SK-N-SH treated with all-trans-retinoic acid at 6 μM for 48 hours (cell line): ENCODE measurements around the gene C10orf120.

Experiments used
- PATZ1 ChIP-seq: fragments of 250-450 bp; sonication (Bioruptor Pico); IDR thresholded peaks from 2 replicates; pipeline ENCODE4 v1.8.0; 2020; ENCODE audit warnings: mild to moderate bottlenecking, moderate library complexity, borderline replicate concordance
- TOX ChIP-seq: fragments of 250-450 bp; sonication (Bioruptor Pico); IDR thresholded peaks from 2 replicates; pipeline ENCODE4 v1.8.0; 2021; ENCODE audit warnings: mild to moderate bottlenecking, moderate library complexity, borderline replicate concordance

- TF ChIP-seq TOX (CRISPR knock-in tag) (no peak), PATZ1 (CRISPR knock-in tag) (no peak)
Measured at GRCh38 chr10:122744257-122744656, 44.6 kb upstream of the C10orf120 start.
